ENCODE results near the gene PRICKLE4. TPM values are rescaled to one million over a fixed set of nuclear protein-coding genes. Genes with fewer than 3 reads are reported as not detected.

The PRICKLE4 gene
- total RNA-seq, 1 experiment from 2014 or later = 2.9 TPM

DNA sequence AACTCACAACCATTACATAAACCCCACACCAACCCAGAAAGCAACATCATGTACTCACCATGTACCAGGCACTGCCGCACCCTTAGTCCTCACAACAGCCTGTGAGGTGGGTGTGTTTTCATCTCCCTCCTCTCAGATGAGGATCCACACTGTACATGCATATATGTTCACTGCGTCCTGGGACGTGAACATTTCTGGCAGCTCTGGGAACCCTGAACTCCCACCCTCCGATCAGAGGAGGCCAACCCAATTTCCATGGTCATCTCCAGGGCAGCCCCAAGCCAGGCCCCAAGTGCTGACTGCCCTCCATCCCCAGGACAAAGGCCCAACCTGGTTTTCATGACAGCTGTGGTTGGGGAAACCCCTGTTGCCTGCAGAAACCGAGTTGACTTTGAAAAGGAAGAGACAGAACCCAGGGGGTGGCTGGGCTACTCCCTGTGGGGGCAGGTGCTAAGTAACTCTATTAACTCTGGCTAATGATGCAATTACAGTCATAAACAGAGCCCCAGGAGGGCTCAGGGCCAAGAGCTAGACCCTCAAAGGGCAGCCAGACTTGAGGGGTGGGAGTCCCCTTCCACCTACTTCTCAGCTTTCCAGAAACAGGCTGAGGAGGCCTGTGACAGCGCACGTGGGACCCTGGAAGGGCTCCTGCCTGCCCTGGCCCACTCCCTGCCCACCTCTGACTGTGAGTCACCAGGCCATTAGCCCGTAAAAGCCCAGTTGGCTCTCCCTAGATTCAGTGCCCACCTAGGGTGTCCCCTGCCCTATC is 47.8 kb upstream of the PRICKLE4 start:
- CTCF ChIA-PET = interaction anchor here (2.7 kb wide), 1 partner anchor 54 kb away, joined by 19 read pairs; the partner anchor contains the start of gene TOMM6
- H2AFZ ChIP-seq (ENCODE audit: low read depth, low read length, poor library complexity, severe bottlenecking) = no peak overlapping the region
- ATAC-seq = no peak
- no peaks in the 10 kb centered on the region for H3K36me3 ChIP-seq (ENCODE audit: control insufficient read depth in 1 of 2, insufficient read depth in 2 of 2, low read length in 2 of 2)
- peak overlapping the region; percentile 75; the same call in 1 of the 2 replicates for H3K27ac ChIP-seq (ENCODE audit: low read depth, low read length)
- no peaks in the 10 kb centered on the region for H3K9me2 ChIP-seq (ENCODE audit: insufficient read depth)
- no TSS peak for BruUV-seq (replicated peaks)
- H3K4me1 ChIP-seq (ENCODE audit: control insufficient read depth in 1 of 2, insufficient read depth in 2 of 2, low read length in 2 of 2) = peaks cover 13 to 26% of the 10 kb centered on the region in 2 experiments
- POLR2A ChIA-PET = no interaction called here
- DNase-seq (ENCODE audit: low read depth, low spot score) = no peak
- H3K9ac ChIP-seq (ENCODE audit: low read length) = no peak overlapping the region
- RAD21 ChIA-PET (ENCODE audit: low non-redundant PET in 1 of 2, low total read pairs in 2 of 2, uncharacterized antibody in 2 of 2, unreplicated experiment in 2 of 2) = no interaction called here
- no peaks in the 10 kb centered on the region for H4K20me1 ChIP-seq (ENCODE audit: insufficient read depth)
- H3K4me3 ChIP-seq (replicated peaks in 1 of 2; ENCODE audit: low read depth in 1 of 2, low read length in 2 of 2) = no peak overlapping the region
- TF ChIP-seq, protein P1, sequence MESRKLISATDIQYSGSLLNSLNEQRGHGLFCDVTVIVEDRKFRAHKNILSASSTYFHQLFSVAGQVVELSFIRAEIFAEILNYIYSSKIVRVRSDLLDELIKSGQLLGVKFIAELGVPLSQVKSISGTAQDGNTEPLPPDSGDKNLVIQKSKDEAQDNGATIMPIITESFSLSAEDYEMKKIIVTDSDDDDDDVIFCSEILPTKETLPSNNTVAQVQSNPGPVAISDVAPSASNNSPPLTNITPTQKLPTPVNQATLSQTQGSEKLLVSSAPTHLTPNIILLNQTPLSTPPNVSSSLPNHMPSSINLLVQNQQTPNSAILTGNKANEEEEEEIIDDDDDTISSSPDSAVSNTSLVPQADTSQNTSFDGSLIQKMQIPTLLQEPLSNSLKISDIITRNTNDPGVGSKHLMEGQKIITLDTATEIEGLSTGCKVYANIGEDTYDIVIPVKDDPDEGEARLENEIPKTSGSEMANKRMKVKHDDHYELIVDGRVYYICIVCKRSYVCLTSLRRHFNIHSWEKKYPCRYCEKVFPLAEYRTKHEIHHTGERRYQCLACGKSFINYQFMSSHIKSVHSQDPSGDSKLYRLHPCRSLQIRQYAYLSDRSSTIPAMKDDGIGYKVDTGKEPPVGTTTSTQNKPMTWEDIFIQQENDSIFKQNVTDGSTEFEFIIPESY (IDR thresholded peaks at IDR 0.05; ENCODE audit: extremely low read depth, insufficient replicate concordance, low read length) = no peak
- TF ChIP-seq, protein P2, sequence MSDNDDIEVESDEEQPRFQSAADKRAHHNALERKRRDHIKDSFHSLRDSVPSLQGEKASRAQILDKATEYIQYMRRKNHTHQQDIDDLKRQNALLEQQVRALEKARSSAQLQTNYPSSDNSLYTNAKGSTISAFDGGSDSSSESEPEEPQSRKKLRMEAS (IDR thresholded peaks at IDR 0.05) = no peak
- no peak for TF ChIP-seq RAD21 (IDR thresholded peaks at IDR 0.05; ENCODE audit: low read depth)
- H3K9me3 ChIP-seq (ENCODE audit: control insufficient read depth in 1 of 2, insufficient read depth in 1 of 2, low read depth in 1 of 2, low read length in 2 of 2) = no peaks in the 10 kb centered on the region
- H3K4me2 ChIP-seq (ENCODE audit: low read length) = peak overlapping the region; percentile 98
- H3K27me3 ChIP-seq (ENCODE audit: insufficient read depth, low read length) = no peaks in the 10 kb centered on the region
- intact Hi-C loops (cut with micrococcal nuclease) = no loop called here
- no peaks in the 10 kb centered on the region for H3K79me2 ChIP-seq (ENCODE audit: insufficient read depth, low read length)

GRCh38 chr6:41733360-41733706 is 47.2 kb upstream of the PRICKLE4 start:
- Histone ChIP-seq H2AFZ (ENCODE audit: low read depth, low read length, poor library complexity, severe bottlenecking) (no peak overlapping the region), H3K27ac (ENCODE audit: low read depth, low read length) (peak overlapping the region; percentile 75; the same call in 1 of the 2 replicates), H3K27me3 (ENCODE audit: insufficient read depth, low read length) (no peaks in the 10 kb centered on the region), H3K36me3 (ENCODE audit: control insufficient read depth in 1 of 2, insufficient read depth in 2 of 2, low read length in 2 of 2) (no peaks in the 10 kb centered on the region), H3K9me3 (ENCODE audit: control insufficient read depth in 1 of 2, insufficient read depth in 1 of 2, low read depth in 1 of 2, low read length in 2 of 2) (no peaks in the 10 kb centered on the region), H3K4me1 (ENCODE audit: control insufficient read depth in 1 of 2, insufficient read depth in 2 of 2, low read length in 2 of 2) (peaks cover 13 to 26% of the 10 kb centered on the region in 2 experiments), H3K4me2 (ENCODE audit: low read length) (peak overlapping the region; percentile 98), H3K79me2 (ENCODE audit: insufficient read depth, low read length) (no peaks in the 10 kb centered on the region), H3K9me2 (ENCODE audit: insufficient read depth) (no peaks in the 10 kb centered on the region), H3K9ac (ENCODE audit: low read length) (0 out of 2 replicates have a peak overlapping the region, but pooled peaks have one; percentile 44), H3K4me3 (replicated peaks in 1 of 2; ENCODE audit: low read depth in 1 of 2, low read length in 2 of 2) (peak overlapping the region; percentile 58 to 76), H4K20me1 (ENCODE audit: insufficient read depth) (no peaks in the 10 kb centered on the region)
- DNase-seq (ENCODE audit: low read depth, low spot score) = no peak
- TF ChIP-seq POLR2A (IDR thresholded peaks at IDR 0.05; ENCODE audit: borderline replicate concordance, extremely low read depth, insufficient read depth, insufficient read length) = no peak
- TF ChIP-seq CEBPB (IDR thresholded peaks at IDR 0.05; ENCODE audit: low read depth) = no peak
- no peak for TF ChIP-seq SP1 (IDR thresholded peaks at IDR 0.05; ENCODE audit: low read depth)
- TF ChIP-seq SRF (IDR thresholded peaks at IDR 0.05; ENCODE audit: low read depth) = no peak
- TF ChIP-seq ZFX (IDR thresholded peaks at IDR 0.05) = no peak
- ChIA-PET POLR2A (interaction anchor here (0.6 kb wide), 1 partner anchor 124 kb away, joined by 3 read pairs; no protein-coding TSS in a partner anchor), CTCF (interaction anchor here (0.8 to 2.7 kb wide), 4 partner anchors 20 to 366 kb away, joined by 3 to 19 read pairs (median 10); partner anchors contain the start of gene TOMM6), RAD21 (ENCODE audit: low non-redundant PET in 1 of 2, low total read pairs in 2 of 2, uncharacterized antibody in 2 of 2, unreplicated experiment in 2 of 2) (no interaction called here)
- BruUV-seq (replicated peaks) = no TSS peak
- ATAC-seq = no peak
- intact Hi-C loops (cut with micrococcal nuclease) = no loop called here

Measured in HCT116 (cell line).